Neural progenitor cell (in vitro differentiated cells): ENCODE data around the gene C11orf54. TPM values are rescaled to one million over a fixed set of nuclear protein-coding genes. Genes with fewer than 3 reads are reported as not detected.

Experiments
- DNase-seq: peaks from one replicate; pipeline ENCODE4 v3.0.0-alpha.2; 2016; ENCODE audit warnings: low spot score
- H2AFZ ChIP-seq: fragments of 200-600 bp; sonication (generic); replicated peaks from 2 replicates; pipeline ENCODE4 v1.6.1; 2016; ENCODE audit warnings: antibody characterized with exemption
- H3F3A ChIP-seq: fragments of 200-600 bp; sonication (generic); 2 replicates; pipeline ENCODE4 v1.6.1; 2016; ENCODE audit warnings: antibody characterized with exemption, low read depth
- H3K27ac ChIP-seq: fragments of 200-600 bp; sonication (generic); 2 replicates; pipeline ENCODE4 v1.5.1; 2016; ENCODE audit warnings: mild to moderate bottlenecking
- H3K27me3 ChIP-seq: fragments of 200-600 bp; sonication (generic); 2 replicates; pipeline ENCODE4 v1.6.1; 2016; ENCODE audit warnings: mild to moderate bottlenecking, moderate library complexity
- H3K36me3 ChIP-seq: fragments of 200-600 bp; sonication (generic); 2 replicates; pipeline ENCODE4 v1.5.1; 2016
- H3K4me1 ChIP-seq: fragments of 200-600 bp; sonication (generic); 2 replicates; pipeline ENCODE4 v1.6.1; 2016; ENCODE audit warnings: mixed run types
- H3K4me2 ChIP-seq: fragments of 200-600 bp; sonication (generic); 2 replicates; pipeline ENCODE4 v1.6.1; 2016
- H3K4me3 ChIP-seq: fragments of 200-600 bp; sonication (generic); 2 replicates; pipeline ENCODE4 v1.5.1; 2016
- H3K79me2 ChIP-seq: fragments of 200-600 bp; sonication (generic); 2 replicates; pipeline ENCODE4 v1.6.1; 2016; ENCODE audit warnings: low read depth
- H3K9ac ChIP-seq: fragments of 200-600 bp; sonication (generic); 2 replicates; pipeline ENCODE4 v1.6.1; 2016
- H3K9me3 ChIP-seq: fragments of 200-600 bp; sonication (generic); 2 replicates; pipeline ENCODE4 v1.5.1; 2016; ENCODE audit warnings: low read depth
- H4K20me1 ChIP-seq: fragments of 200-600 bp; sonication (generic); 2 replicates; pipeline ENCODE4 v1.6.1; 2016; ENCODE audit warnings: low read depth
- H3K27ac Mint-ChIP-seq: 3 replicates; pipeline ENCODE4 v1.8.0; 2021; ENCODE audit warnings: mixed read lengths
- H3K27me3 Mint-ChIP-seq: 2 replicates; pipeline ENCODE4 v1.8.0; 2022; ENCODE audit warnings: low read depth, mild to moderate bottlenecking, inconsistent platforms, moderate library complexity, mixed read lengths; ENCODE audit not compliant: insufficient read depth
- H3K36me3 Mint-ChIP-seq: 3 replicates; pipeline ENCODE4 v1.8.0; 2021; ENCODE audit warnings: mixed read lengths
- H3K4me1 Mint-ChIP-seq: 3 replicates; pipeline ENCODE4 v1.8.0; 2021; ENCODE audit warnings: mixed read lengths
- H3K4me3 Mint-ChIP-seq: 3 replicates; pipeline ENCODE4 v1.8.0; 2021; ENCODE audit warnings: mild to moderate bottlenecking, moderate library complexity, mixed read lengths
- H3K9me3 Mint-ChIP-seq: 3 replicates; pipeline ENCODE4 v1.8.0; 2020; ENCODE audit warnings: mixed read lengths
- CTCF ChIP-seq: fragments of 200-600 bp; sonication (generic); IDR thresholded peaks from 2 replicates; pipeline ENCODE4 v1.5.1; 2017; ENCODE audit warnings: antibody characterized with exemption, mild to moderate bottlenecking
- EZH2 ChIP-seq: fragments of 200-600 bp; sonication (generic); IDR thresholded peaks from 2 replicates; pipeline ENCODE4 v1.6.1; 2017; ENCODE audit warnings: antibody characterized with exemption, mild to moderate bottlenecking, moderate library complexity
- EZH2phosphoT487 ChIP-seq: fragments of 200-600 bp; sonication (generic); IDR thresholded peaks from 2 replicates; pipeline ENCODE4 v1.6.1; 2017; ENCODE audit warnings: antibody characterized with exemption
- total RNA-seq: library from RNA; depleted of rRNA; stranded (reverse); fragments of >200 nt; gene quantifications from 2 replicates; pipeline ENCODE4 v1.2.3, GENCODE V29; 2015; ENCODE audit warnings: low replicate concordance

C11orf54 gene
- total RNA-seq, 1 donor from 2014 or later, result 44.3 TPM

- no peaks in the 10 kb centered on the region for H3F3A ChIP-seq
- Mint-ChIP-seq H3K9me3 (no peaks in the 10 kb centered on the region), H3K27ac (no peak overlapping the region), H3K4me3 (no peak overlapping the region), H3K4me1 (no peaks in the 10 kb centered on the region), H3K27me3 (no peaks in the 10 kb centered on the region), H3K36me3 (peaks cover 14% of the 10 kb centered on the region)
- no peak overlapping the region for H2AFZ ChIP-seq
- peaks cover 9% of the 10 kb centered on the region for H3K36me3 ChIP-seq
- H3K4me1 ChIP-seq, result no peaks in the 10 kb centered on the region
- H3K27ac ChIP-seq, result no peak overlapping the region
- no peak overlapping the region for H3K9ac ChIP-seq
- no peaks in the 10 kb centered on the region for H3K27me3 ChIP-seq
- no peak for TF ChIP-seq EZH2phosphoT487
- no peak for TF ChIP-seq EZH2
- no peak for TF ChIP-seq CTCF
- no peak for DNase-seq
- H4K20me1 ChIP-seq, result no peaks in the 10 kb centered on the region
- no peak overlapping the region for H3K4me3 ChIP-seq
- no peaks in the 10 kb centered on the region for H3K9me3 ChIP-seq
- H3K79me2 ChIP-seq, result no peaks in the 10 kb centered on the region
- no peak overlapping the region for H3K4me2 ChIP-seq
These were observed 11.8 kb downstream of the C11orf54 start for GRCh38 chr11:93753241-93753640.

GRCh38 chr11:93756748-93757147, 15.3 kb downstream of the C11orf54 start:
- Mint-ChIP-seq H3K9me3 (no peaks in the 10 kb centered on the region), H3K27me3 (no peaks in the 10 kb centered on the region), H3K4me1 (no peaks in the 10 kb centered on the region), H3K27ac (no peak overlapping the region), H3K36me3 (peaks cover 19% of the 10 kb centered on the region), H3K4me3 (no peak overlapping the region)
- Histone ChIP-seq H3K36me3 (peaks cover 9% of the 10 kb centered on the region), H3F3A (no peaks in the 10 kb centered on the region), H3K4me3 (no peak overlapping the region), H3K9me3 (no peaks in the 10 kb centered on the region), H3K9ac (no peak overlapping the region), H3K79me2 (no peaks in the 10 kb centered on the region), H3K4me1 (no peaks in the 10 kb centered on the region), H3K27me3 (no peaks in the 10 kb centered on the region), H2AFZ (no peak overlapping the region), H4K20me1 (no peaks in the 10 kb centered on the region), H3K4me2 (no peak overlapping the region), H3K27ac (no peak overlapping the region)
- no peak for TF ChIP-seq EZH2phosphoT487
- TF ChIP-seq EZH2, result no peak
- TF ChIP-seq CTCF, result no peak
- no peak for DNase-seq

GRCh38 chr11:93757301-93757700, 15.8 kb downstream of the C11orf54 start:
- H3K9ac ChIP-seq, result no peak overlapping the region
- H3K79me2 ChIP-seq, result no peaks in the 10 kb centered on the region
- no peak overlapping the region for H2AFZ ChIP-seq
- no peak overlapping the region for H3K27ac ChIP-seq
- DNase-seq, result no peak
- no peaks in the 10 kb centered on the region for H3K27me3 ChIP-seq
- H3F3A ChIP-seq, result no peaks in the 10 kb centered on the region
- H3K9me3 ChIP-seq, result no peaks in the 10 kb centered on the region
- TF ChIP-seq CTCF, result no peak
- H3K4me2 ChIP-seq, result no peak overlapping the region
- Mint-ChIP-seq H3K36me3 (peaks cover 19% of the 10 kb centered on the region), H3K27ac (no peak overlapping the region), H3K4me3 (no peak overlapping the region), H3K4me1 (no peaks in the 10 kb centered on the region), H3K27me3 (no peaks in the 10 kb centered on the region), H3K9me3 (no peaks in the 10 kb centered on the region)
- no peak overlapping the region for H3K4me3 ChIP-seq
- H3K4me1 ChIP-seq, result no peaks in the 10 kb centered on the region
- no peaks in the 10 kb centered on the region for H4K20me1 ChIP-seq
- H3K36me3 ChIP-seq, result peaks cover 9% of the 10 kb centered on the region
